GM18526 (cell line): ENCODE results near the gene ADAMTS2.

Experiments used
- POLR2A ChIP-seq: IDR thresholded peaks from 3 replicates; pipeline ENCODE4 v1.6.1; 2011; ENCODE audit not compliant: insufficient read length; ENCODE audit errors: extremely low read depth

The ADAMTS2 gene

GRCh38 chr5:179340465-179340864 lies 4.8 kb downstream of the ADAMTS2 start:
- TF ChIP-seq POLR2A = no peak

GRCh38 chr5:179339996-179340395 lies 5.3 kb downstream of the ADAMTS2 start:
- no peak for TF ChIP-seq POLR2A

GRCh38 chr5:179339081-179339480 lies 6.2 kb downstream of the ADAMTS2 start:
- no peak for TF ChIP-seq POLR2A

- TF ChIP-seq POLR2A = no peak
Observed at GRCh38 chr5:179337796-179338676, 7.2 kb downstream of the ADAMTS2 start.

GRCh38 chr5:179336871-179337795 lies 8.1 kb downstream of the ADAMTS2 start:
- TF ChIP-seq POLR2A = no peak

GRCh38 chr5:179336126-179336870 lies 9.0 kb downstream of the ADAMTS2 start:
- no peak for TF ChIP-seq POLR2A

- TF ChIP-seq POLR2A = no peak
Observed at GRCh38 chr5:179333796-179334761, 11.2 kb downstream of the ADAMTS2 start.

GRCh38 chr5:179332741-179333290 lies 12.4 kb downstream of the ADAMTS2 start:
- no peak for TF ChIP-seq POLR2A

- TF ChIP-seq POLR2A = no peak
Observed at GRCh38 chr5:179331591-179332375, 13.5 kb downstream of the ADAMTS2 start.

GRCh38 chr5:179330186-179330900 lies 14.9 kb downstream of the ADAMTS2 start:
- no peak for TF ChIP-seq POLR2A

GRCh38 chr5:179328291-179328690 lies 17.0 kb downstream of the ADAMTS2 start:
- TF ChIP-seq POLR2A = no peak

GRCh38 chr5:179327021-179327735 lies 18.1 kb downstream of the ADAMTS2 start:
- TF ChIP-seq POLR2A = no peak
